HG02571 (cell line): ENCODE measurements around the gene IGIP.

Experiments used
- ATAC-seq: cut with Tn5 transposase; IDR thresholded peaks from one replicate; pipeline ENCODE4 v1.9.1; 2021; ENCODE audit warnings: mild to moderate bottlenecking, moderate library complexity; ENCODE audit not compliant: unreplicated experiment

Gene IGIP

GRCh38 chr5:140125637-140126036 is at the start of gene IGIP:
TSS of gene IGIP (plus strand) at chr5:140125937. CDS start at chr5:140128477, 2,540 bp downstream.
- ATAC-seq = no peak

GRCh38 chr5:140076142-140076541 is 49.6 kb upstream of the IGIP start:
- ATAC-seq = no peak

GRCh38 chr5:140076788-140077187 is 48.9 kb upstream of the IGIP start:
- no peak for ATAC-seq

- ATAC-seq = no peak
These were observed 42.6 kb upstream of the IGIP start for GRCh38 chr5:140083120-140083519.

- no peak for ATAC-seq
These were observed 42.1 kb upstream of the IGIP start for GRCh38 chr5:140083650-140084049.

- ATAC-seq = no peak
These were observed 41.2 kb upstream of the IGIP start for GRCh38 chr5:140084541-140084940.

GRCh38 chr5:140090251-140090650 is 35.5 kb upstream of the IGIP start:
- no peak for ATAC-seq

- ATAC-seq = no peak
These were observed 32.6 kb upstream of the IGIP start for GRCh38 chr5:140093179-140093578.

GRCh38 chr5:140093866-140094265 is 31.9 kb upstream of the IGIP start:
- ATAC-seq = no peak

GRCh38 chr5:140094889-140095288 is 30.8 kb upstream of the IGIP start:
- no peak for ATAC-seq

- ATAC-seq = no peak
These were observed 24.6 kb upstream of the IGIP start for GRCh38 chr5:140101179-140101578.

GRCh38 chr5:140103154-140103553 is 22.6 kb upstream of the IGIP start:
- ATAC-seq = no peak

GRCh38 chr5:140104100-140104499 is 21.6 kb upstream of the IGIP start:
- no peak for ATAC-seq

- ATAC-seq = no peak
These were observed 19.6 kb upstream of the IGIP start for GRCh38 chr5:140106101-140106500.

- no peak for ATAC-seq
These were observed 18.9 kb upstream of the IGIP start for GRCh38 chr5:140106805-140107311.

- ATAC-seq = peak; percentile 85
These were observed 18.2 kb upstream of the IGIP start for GRCh38 chr5:140107312-140108092.

- no peak for ATAC-seq
These were observed 17.4 kb upstream of the IGIP start for GRCh38 chr5:140108093-140109017.

GRCh38 chr5:140109018-140109758 is 16.5 kb upstream of the IGIP start:
- no peak for ATAC-seq

- no peak for ATAC-seq
These were observed 15.7 kb upstream of the IGIP start for GRCh38 chr5:140109759-140110645.

GRCh38 chr5:140110646-140110957 is 15.1 kb upstream of the IGIP start:
- no peak for ATAC-seq
